K562 (cell line): Measurements from ENCODE around the gene CCM2. TPM values are rescaled to one million over a fixed set of nuclear protein-coding genes. Genes with fewer than 3 reads are reported as not detected.

Experiments
- COPS2 ChIP-seq: fragments of 450-650 bp; conservative IDR thresholded peaks from 2 replicates; pipeline ENCODE4 v1.6.1; 2016; ENCODE audit warnings: mild to moderate bottlenecking, moderate library complexity
- ETV6 ChIP-seq, 3 experiments: fragments of 150-350 bp in 1 of 3; sonication (generic) in 1 of 3; formaldehyde crosslinking in 1 of 3; IDR thresholded peaks; 2 replicates each; pipeline versions ENCODE4 v1.6.1 to v1.8.0; 2014 to 2022; ENCODE audit warnings: borderline replicate concordance in 2 of 3, low read depth in 2 of 3, antibody characterized with exemption in 1 of 3, low read length in 1 of 3, mild to moderate bottlenecking in 1 of 3, missing genetic modification reagents in 1 of 3
- FOXA1 ChIP-seq: fragments of 450-650 bp; IDR thresholded peaks from 2 replicates; pipeline ENCODE4 v1.6.1; 2016; ENCODE audit warnings: mild to moderate bottlenecking, borderline replicate concordance
- GATAD2A ChIP-seq: fragments of 450-650 bp; IDR thresholded peaks from 2 replicates; pipeline ENCODE4 v1.6.1; 2017
- HCFC1 ChIP-seq: IDR thresholded peaks from 2 replicates; pipeline ENCODE4 v1.6.1; 2012; ENCODE audit warnings: low read depth, low read length, improper control_type of control experiment
- HLTF ChIP-seq: fragments of 450-650 bp; IDR thresholded peaks from 2 replicates; pipeline ENCODE4 v1.6.1; 2016
- HMGXB4 ChIP-seq: sonication (generic); formaldehyde crosslinking; IDR thresholded peaks from 2 replicates; pipeline ENCODE4 v1.8.1; 2023; ENCODE audit warnings: mild to moderate bottlenecking, missing genetic modification reagents
- HNRNPUL1 ChIP-seq: fragments of 200-400 bp; formaldehyde crosslinking; IDR thresholded peaks from 2 replicates; pipeline ENCODE4 v1.6.1; 2017; ENCODE audit warnings: low read length
- MED1 ChIP-seq: sonication (generic); formaldehyde crosslinking; IDR thresholded peaks from 2 replicates; pipeline ENCODE4 v1.8.1; 2023; ENCODE audit warnings: missing genetic modification reagents, borderline replicate concordance
- MEIS2 ChIP-seq: fragments of 450-650 bp; IDR thresholded peaks from 2 replicates; pipeline ENCODE4 v1.6.1; 2014; ENCODE audit warnings: mild to moderate bottlenecking; ENCODE audit not compliant: partially characterized antibody
- PHB ChIP-seq: fragments of 250-450 bp; sonication (Bioruptor Pico); IDR thresholded peaks from 2 replicates; pipeline ENCODE4 v1.5.0; 2021
- PHB2 ChIP-seq: fragments of 450-650 bp; IDR thresholded peaks from 2 replicates; pipeline ENCODE4 v1.6.1; 2017; ENCODE audit warnings: low read depth
- POLR2B ChIP-seq: fragments of 450-650 bp; IDR thresholded peaks from 2 replicates; pipeline ENCODE4 v1.6.1; 2018; ENCODE audit warnings: low read depth; ENCODE audit not compliant: partially characterized antibody
- RHOXF2B ChIP-seq: fragments of 250-450 bp; sonication (Bioruptor Pico); conservative IDR thresholded peaks from 2 replicates; pipeline ENCODE4 v1.5.1; 2021
- SLC30A9 ChIP-seq: fragments of 250-450 bp; sonication (Bioruptor Pico); IDR thresholded peaks from 2 replicates; pipeline ENCODE4 v1.8.0; 2022; ENCODE audit warnings: mild to moderate bottlenecking, moderate library complexity
- SMARCB1 ChIP-seq: IDR thresholded peaks from 2 replicates; pipeline ENCODE4 v1.6.1; 2011; ENCODE audit warnings: improper control_type of control experiment, low read depth; ENCODE audit not compliant: insufficient read length
- SOX6 ChIP-seq: fragments of 450-650 bp; IDR thresholded peaks from 2 replicates; pipeline ENCODE4 v1.6.1; 2014; ENCODE audit warnings: mild to moderate bottlenecking
- SREBF2 ChIP-seq: sonication (generic); formaldehyde crosslinking; IDR thresholded peaks from 2 replicates; pipeline ENCODE4 v1.4.0; 2020; ENCODE audit warnings: mild to moderate bottlenecking, missing genetic modification reagents
- TAL1 ChIP-seq: fragments of 450-650 bp; IDR thresholded peaks from 2 replicates; pipeline ENCODE4 v1.6.1; 2016; ENCODE audit warnings: mild to moderate bottlenecking
- ZNF133 ChIP-seq: fragments of 250-450 bp; sonication (Bioruptor Pico); IDR thresholded peaks from 2 replicates; pipeline ENCODE4 v1.4.0; 2020; ENCODE audit warnings: mild to moderate bottlenecking
- ZNF274 ChIP-seq: IDR thresholded peaks from 2 replicates; pipeline ENCODE4 v1.6.1; 2011; ENCODE audit warnings: low read depth, mild to moderate bottlenecking, low read length, moderate library complexity, borderline replicate concordance
- ZNF277 ChIP-seq: fragments of 250-450 bp; sonication (Bioruptor Pico); IDR thresholded peaks from 2 replicates; pipeline ENCODE4 v1.8.0; 2022; ENCODE audit warnings: inconsistent platforms, mild to moderate bottlenecking, moderate library complexity, borderline replicate concordance
- ZNF347 ChIP-seq: fragments of 450-650 bp; formaldehyde crosslinking; IDR thresholded peaks from 2 replicates; pipeline ENCODE4 v1.4.0; 2020; ENCODE audit warnings: low read depth, mild to moderate bottlenecking, moderate library complexity
- ZNF431 ChIP-seq: sonication (generic); formaldehyde crosslinking; IDR thresholded peaks from 2 replicates; pipeline ENCODE4 v1.8.0; 2022; ENCODE audit warnings: mild to moderate bottlenecking, missing genetic modification reagents
- ZNF444 ChIP-seq: fragments of 250-450 bp; sonication (Bioruptor Pico); IDR thresholded peaks from 2 replicates; pipeline ENCODE4 v1.4.0; 2020; ENCODE audit warnings: mild to moderate bottlenecking, moderate library complexity
- ZNF586 ChIP-seq: fragments of 450-650 bp; formaldehyde crosslinking; conservative IDR thresholded peaks from 2 replicates; pipeline ENCODE4 v1.4.0; 2020; ENCODE audit warnings: mild to moderate bottlenecking, moderate library complexity
- polyA plus RNA-seq, 8 experiments: library from polyadenylated mRNA; depleted of rRNA in 4 of 8; stranded (reverse) in 5 of 8; unstranded in 3 of 8; fragments of >200 nt; fragmentation: Nextera tagmentation in 2 of 8; fragmentation: Illumina TruSeq in 1 of 8; extraction: Ambion mirVana in 2 of 8; extraction: Trizol in 1 of 8; gene quantifications; 2 replicates each; pipeline versions ENCODE4 v1.2.1 to v1.2.3, GENCODE V29; 2011 to 2014; ENCODE audit warnings: inconsistent platforms in 1 of 8, missing spikeins in 1 of 8
- total RNA-seq, 7 experiments: library from RNA; depleted of rRNA in 6 of 7; stranded (reverse); fragments of >200 nt in 6 of 7; fragmentation: Illumina TruSeq in 2 of 7; extraction: Trizol in 2 of 7; gene quantifications; 2 replicates each; pipeline versions ENCODE4 v1.2.1 to v1.2.3, GENCODE V29; 2011 to 2021; ENCODE audit warnings: low replicate concordance in 1 of 7
- TF ChIP-seq, protein P1 (sequence below), 2 experiments: fragments of 250-450 bp in 1 of 2; fragments of 450-650 bp in 1 of 2; sonication (Bioruptor Pico) in 1 of 2; IDR thresholded peaks; 2 replicates each; pipeline versions ENCODE4 v1.6.1 to v1.8.0; 2016 to 2021; ENCODE audit warnings: mild to moderate bottlenecking in 2 of 2, moderate library complexity in 2 of 2, missing compliant biosample characterization in 1 of 2, missing genetic modification characterization in 1 of 2

Gene CCM2
- total and polyA plus RNA-seq, 9 of the 15 experiments (the other 6 are each of a cell fraction or from before 2014, with no cell fraction given) = 0.41 to 38.6 (median 25.9) TPM

GRCh38 chr7:44986218-44987053 lies 13.6 kb upstream of the CCM2 start (continued):
- peak; percentile 99 for TF ChIP-seq POLR2B
- no peak for TF ChIP-seq ZNF277
- no peak; the same call in none of the 2 replicates for TF ChIP-seq SOX6
- no peak for TF ChIP-seq ZNF586 (CRISPR knock-in tag)
- no peak for TF ChIP-seq PHB2
- peak; percentile 37; the same call in 1 of the 2 replicates for TF ChIP-seq HLTF
- no peak for TF ChIP-seq ZNF444 (CRISPR knock-in tag)
- TF ChIP-seq MED1 = no peak
- TF ChIP-seq ZNF274 = no peak
- peak; percentile 37 for TF ChIP-seq MEIS2
- no peak for TF ChIP-seq ZNF133
- no peak for TF ChIP-seq PHB (CRISPR knock-in tag)
- no peak for TF ChIP-seq FOXA1
- TF ChIP-seq HMGXB4 = no peak; the same call in 1 of the 2 replicates
- no peak for TF ChIP-seq TAL1
- TF ChIP-seq COPS2 = no peak
- TF ChIP-seq, protein P1, sequence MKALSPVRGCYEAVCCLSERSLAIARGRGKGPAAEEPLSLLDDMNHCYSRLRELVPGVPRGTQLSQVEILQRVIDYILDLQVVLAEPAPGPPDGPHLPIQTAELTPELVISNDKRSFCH (CRISPR knock-in tag; IDR thresholded peaks at IDR 0.05) = no peak
- TF ChIP-seq, protein P1 (tag; IDR thresholded peaks at IDR 0.05) = peak; percentile 74; the same call in 1 of the 2 replicates
- TF ChIP-seq SREBF2 (CRISPR knock-in tag) = no peak
- TF ChIP-seq ETV6 (IDR thresholded peaks at IDR 0.05; ENCODE audit: borderline replicate concordance in 1 of 2, low read depth in 2 of 2, low read length in 1 of 2) = no peak; a peak in 1 of 4 replicates
- TF ChIP-seq ETV6 (CRISPR knock-in tag; IDR thresholded peaks at IDR 0.05; ENCODE audit: borderline replicate concordance) = no peak
- TF ChIP-seq SLC30A9 (CRISPR knock-in tag) = no peak
- no peak for TF ChIP-seq ZNF347
- TF ChIP-seq ZNF431 (CRISPR knock-in tag) = 0 out of 2 replicates have a peak, but pooled peaks have one; percentile 18
- TF ChIP-seq GATAD2A = 0 out of 2 replicates have a peak, but pooled peaks have one; percentile 9
- TF ChIP-seq SMARCB1 = peak; percentile 35
- TF ChIP-seq HNRNPUL1 = no peak
- peak; percentile 53; the same call in 1 of the 2 replicates for TF ChIP-seq HCFC1
- no peak for TF ChIP-seq RHOXF2B (CRISPR knock-in tag)
